ENCODE data around the gene SEMA4D. TPM values are rescaled to one million over a fixed set of nuclear protein-coding genes. Genes with fewer than 3 reads are reported as not detected.

Gene SEMA4D
- total and polyA plus RNA-seq, 2 of the 13 experiments (the other 11 are each of a cell fraction or from before 2014, with no cell fraction given): 0.13 to 0.16 TPM

GRCh38 chr9:89425921-89426383, 72.0 kb downstream of the SEMA4D start:
- in situ Hi-C loops (cut with HindIII; ENCODE audit: extremely low pct_ligation_motif_present, low pct_unique_long_range_greater_than_20kb) (no loop called here), intact Hi-C loops (cut with micrococcal nuclease; ENCODE audit: unreplicated experiment) (no loop called here)
- Histone ChIP-seq H4K20me1 (ENCODE audit: insufficient read depth, low read length) (no peaks in the 10 kb centered on the region), H3K36me3 (replicated peaks in 1 of 2; ENCODE audit: control insufficient read depth in 1 of 2, insufficient read depth in 2 of 2, low read length in 2 of 2) (no peaks in the 10 kb centered on the region), H3K4me1 (ENCODE audit: insufficient read depth, low read length) (peaks cover 8% of the 10 kb centered on the region), H3K27me3 (ENCODE audit: control insufficient read depth in 1 of 2, insufficient read depth in 2 of 2, low read length in 2 of 2) (peaks cover 1 to 8% of the 10 kb centered on the region in 2 experiments; a peak in 2 of 5 replicates), H3K4me2 (ENCODE audit: low read depth, low read length) (no peak overlapping the region), H3K9me3 (ENCODE audit: low read length) (no peaks in the 10 kb centered on the region), H3K9ac (ENCODE audit: insufficient read depth, low read depth, low read length) (no peak overlapping the region), H3K27ac (ENCODE audit: extremely low read length, insufficient read depth, low read length) (no peak overlapping the region), H3K79me2 (ENCODE audit: insufficient read depth, low read length) (no peaks in the 10 kb centered on the region), H2AFZ (ENCODE audit: low read length) (no peak overlapping the region), H3K4me3 (replicated peaks in 1 of 3; ENCODE audit: insufficient read depth in 1 of 3, low read depth in 2 of 3, low read length in 3 of 3) (no peak overlapping the region)
- no peak for DNase-seq (ENCODE audit: low spot score)
- no peak for FAIRE-seq
- CTCF ChIA-PET (ENCODE audit: low intra/inter-chr PET ratio, low total read pairs): no interaction called here
- 61% methylated on average over 6 of the region's 7 CpGs for WGBS (ENCODE audit: low lambda C conversion rate)
- no peak for ATAC-seq
- POLR2A ChIA-PET: no interaction called here
- no TSS peak for BruUV-seq (replicated peaks)
- no peak for TF ChIP-seq MIXL1 (CRISPR knock-in tag; IDR thresholded peaks at IDR 0.05)
- TF ChIP-seq HNF1A (IDR thresholded peaks at IDR 0.05; ENCODE audit: low read depth): no peak
- no peak for TF ChIP-seq HNF1A (CRISPR knock-in tag; IDR thresholded peaks at IDR 0.05; ENCODE audit: borderline replicate concordance)
- TF ChIP-seq ZNF367 (CRISPR knock-in tag; IDR thresholded peaks at IDR 0.05; ENCODE audit: borderline replicate concordance): no peak
- TF ChIP-seq, protein P1, sequence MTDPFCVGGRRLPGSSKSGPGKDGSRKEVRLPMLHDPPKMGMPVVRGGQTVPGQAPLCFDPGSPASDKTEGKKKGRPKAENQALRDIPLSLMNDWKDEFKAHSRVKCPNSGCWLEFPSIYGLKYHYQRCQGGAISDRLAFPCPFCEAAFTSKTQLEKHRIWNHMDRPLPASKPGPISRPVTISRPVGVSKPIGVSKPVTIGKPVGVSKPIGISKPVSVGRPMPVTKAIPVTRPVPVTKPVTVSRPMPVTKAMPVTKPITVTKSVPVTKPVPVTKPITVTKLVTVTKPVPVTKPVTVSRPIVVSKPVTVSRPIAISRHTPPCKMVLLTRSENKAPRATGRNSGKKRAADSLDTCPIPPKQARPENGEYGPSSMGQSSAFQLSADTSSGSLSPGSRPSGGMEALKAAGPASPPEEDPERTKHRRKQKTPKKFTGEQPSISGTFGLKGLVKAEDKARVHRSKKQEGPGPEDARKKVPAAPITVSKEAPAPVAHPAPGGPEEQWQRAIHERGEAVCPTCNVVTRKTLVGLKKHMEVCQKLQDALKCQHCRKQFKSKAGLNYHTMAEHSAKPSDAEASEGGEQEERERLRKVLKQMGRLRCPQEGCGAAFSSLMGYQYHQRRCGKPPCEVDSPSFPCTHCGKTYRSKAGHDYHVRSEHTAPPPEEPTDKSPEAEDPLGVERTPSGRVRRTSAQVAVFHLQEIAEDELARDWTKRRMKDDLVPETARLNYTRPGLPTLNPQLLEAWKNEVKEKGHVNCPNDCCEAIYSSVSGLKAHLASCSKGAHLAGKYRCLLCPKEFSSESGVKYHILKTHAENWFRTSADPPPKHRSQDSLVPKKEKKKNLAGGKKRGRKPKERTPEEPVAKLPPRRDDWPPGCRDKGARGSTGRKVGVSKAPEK (CRISPR knock-in tag; IDR thresholded peaks at IDR 0.05; ENCODE audit: borderline replicate concordance): no peak
- no peak for TF ChIP-seq HOXA3 (CRISPR knock-in tag; IDR thresholded peaks at IDR 0.05)
- TF ChIP-seq, protein P2, sequence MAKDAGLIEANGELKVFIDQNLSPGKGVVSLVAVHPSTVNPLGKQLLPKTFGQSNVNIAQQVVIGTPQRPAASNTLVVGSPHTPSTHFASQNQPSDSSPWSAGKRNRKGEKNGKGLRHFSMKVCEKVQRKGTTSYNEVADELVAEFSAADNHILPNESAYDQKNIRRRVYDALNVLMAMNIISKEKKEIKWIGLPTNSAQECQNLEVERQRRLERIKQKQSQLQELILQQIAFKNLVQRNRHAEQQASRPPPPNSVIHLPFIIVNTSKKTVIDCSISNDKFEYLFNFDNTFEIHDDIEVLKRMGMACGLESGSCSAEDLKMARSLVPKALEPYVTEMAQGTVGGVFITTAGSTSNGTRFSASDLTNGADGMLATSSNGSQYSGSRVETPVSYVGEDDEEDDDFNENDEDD (CRISPR knock-in tag; IDR thresholded peaks at IDR 0.05; ENCODE audit: borderline replicate concordance): no peak
- TF ChIP-seq ZNF280B (CRISPR knock-in tag; IDR thresholded peaks at IDR 0.05; ENCODE audit: borderline replicate concordance): no peak
- TF ChIP-seq NCOA5 (CRISPR knock-in tag; IDR thresholded peaks at IDR 0.05): no peak
- no peak for TF ChIP-seq ZNF326 (CRISPR knock-in tag; IDR thresholded peaks at IDR 0.05; ENCODE audit: borderline replicate concordance)
- TF ChIP-seq FOXK2 (IDR thresholded peaks at IDR 0.05): no peak
- TF ChIP-seq ZNF550 (CRISPR knock-in tag; IDR thresholded peaks at IDR 0.05; ENCODE audit: borderline replicate concordance): no peak
